Trophoblast cell (in vitro differentiated cells and primary cell): ENCODE results near the gene GNPTAB.

ENCODE experiments used
- DNase-seq, 2 donors: peaks; one replicate each; pipeline ENCODE4 v3.0.0-alpha.2; 2016
- H2AFZ ChIP-seq: 2 replicates; pipeline ENCODE4 v1.6.1; 2013; ENCODE audit warnings: low read length, moderate library complexity, mild to moderate bottlenecking; ENCODE audit not compliant: insufficient read depth, poor library complexity
- H2AK5ac ChIP-seq: 2 replicates; pipeline ENCODE4 v1.6.1; 2013; ENCODE audit warnings: mild to moderate bottlenecking, low read length
- H2BK120ac ChIP-seq: 2 replicates; pipeline ENCODE4 v1.6.1; 2013; ENCODE audit warnings: low read length, mild to moderate bottlenecking, moderate library complexity; ENCODE audit not compliant: insufficient read depth, poor library complexity
- H2BK12ac ChIP-seq: 2 replicates; pipeline ENCODE4 v1.6.1; 2013; ENCODE audit warnings: mild to moderate bottlenecking, low read length, moderate library complexity
- H2BK5ac ChIP-seq: 2 replicates; pipeline ENCODE4 v1.6.1; 2013; ENCODE audit warnings: low read length, low read depth, moderate library complexity, mild to moderate bottlenecking; ENCODE audit not compliant: poor library complexity
- H3K14ac ChIP-seq: 2 replicates; pipeline ENCODE4 v1.6.1; 2013; ENCODE audit warnings: mild to moderate bottlenecking, low read length
- H3K18ac ChIP-seq: 2 replicates; pipeline ENCODE4 v1.6.1; 2013; ENCODE audit warnings: mild to moderate bottlenecking, low read length
- H3K23ac ChIP-seq: 2 replicates; pipeline ENCODE4 v1.6.1; 2013; ENCODE audit warnings: low read length
- H3K27ac ChIP-seq: 2 replicates; pipeline ENCODE4 v1.5.1; 2013; ENCODE audit warnings: low read depth, mild to moderate bottlenecking, inconsistent platforms, low read length, moderate library complexity
- H3K27me3 ChIP-seq: 2 replicates; pipeline ENCODE4 v1.6.1; 2013; ENCODE audit warnings: inconsistent platforms, mild to moderate bottlenecking, low read length, moderate library complexity; ENCODE audit not compliant: insufficient read depth
- H3K36me3 ChIP-seq, 2 experiments: 1 replicate in 1 of 2; 2 replicates in 1 of 2; pipeline ENCODE4 v1.6.1; 2013; ENCODE audit warnings: low read length in 2 of 2, mild to moderate bottlenecking in 2 of 2, moderate library complexity in 1 of 2; ENCODE audit not compliant: insufficient read depth in 2 of 2, control insufficient read depth in 1 of 2
- H3K4ac ChIP-seq: 2 replicates; pipeline ENCODE4 v1.6.1; 2013; ENCODE audit warnings: low read depth, mild to moderate bottlenecking, low read length, moderate library complexity
- H3K4me1 ChIP-seq, 2 experiments: 1 replicate in 1 of 2; 2 replicates in 1 of 2; pipeline ENCODE4 v1.6.1; 2013; ENCODE audit warnings: low read length in 2 of 2, mild to moderate bottlenecking in 2 of 2, moderate library complexity in 1 of 2; ENCODE audit not compliant: insufficient read depth in 2 of 2, control insufficient read depth in 1 of 2
- H3K4me2 ChIP-seq: 2 replicates; pipeline ENCODE4 v1.6.1; 2013; ENCODE audit warnings: inconsistent platforms, mild to moderate bottlenecking, low read length, moderate library complexity
- H3K4me3 ChIP-seq: 2 replicates; pipeline ENCODE4 v1.5.1; 2013; ENCODE audit warnings: mild to moderate bottlenecking, low read depth, low read length, inconsistent platforms
- H3K79me1 ChIP-seq: one replicate; pipeline ENCODE4 v1.6.1; 2013; ENCODE audit warnings: low read length
- H3K79me2 ChIP-seq: 2 replicates; pipeline ENCODE4 v1.6.1; 2013; ENCODE audit warnings: low read length, mild to moderate bottlenecking; ENCODE audit not compliant: control insufficient read depth, insufficient read depth, poor library complexity
- H3K9ac ChIP-seq: 2 replicates; pipeline ENCODE4 v1.6.1; 2013; ENCODE audit warnings: mild to moderate bottlenecking, low read length
- H3K9me3 ChIP-seq: 2 replicates; pipeline ENCODE4 v1.6.1; 2013; ENCODE audit warnings: low read depth, mild to moderate bottlenecking, control low read depth, inconsistent platforms, low read length; ENCODE audit not compliant: insufficient read depth
- H4K12ac ChIP-seq: 2 replicates; pipeline ENCODE4 v1.6.1; 2013; ENCODE audit warnings: low read depth, mild to moderate bottlenecking, low read length, moderate library complexity
- H4K8ac ChIP-seq: 2 replicates; pipeline ENCODE4 v1.6.1; 2013; ENCODE audit warnings: low read depth, mild to moderate bottlenecking, low read length, moderate library complexity
- H4K91ac ChIP-seq: one replicate; pipeline ENCODE4 v1.6.1; 2013; ENCODE audit warnings: low read depth, mild to moderate bottlenecking, low read length, moderate library complexity
- WGBS: extraction: QIAGEN DNeasy Blood & Tissue Kit; methylation state at CpG from one replicate; pipeline ENCODE4 v1.1.7; 2013; ENCODE audit warnings: missing lambda C conversion rate; ENCODE audit not compliant: insufficient read length, insufficient coverage; ENCODE audit errors: extremely low coverage; 5-methylcytosine and 5-hydroxymethylcytosine counted together

GNPTAB gene

GRCh38 chr12:101747697-101748096, 83.1 kb downstream of the GNPTAB start:
- no peak overlapping the region for H3K14ac ChIP-seq
- no peak overlapping the region for H4K12ac ChIP-seq
- no peak for DNase-seq
- peaks cover 5 to 12% of the 10 kb centered on the region in 2 experiments for H3K36me3 ChIP-seq
- no peaks in the 10 kb centered on the region for H3K9me3 ChIP-seq
- H3K27ac ChIP-seq: no peak overlapping the region
- WGBS: no CpG with 5 or more reads among the region's 1 CpG
- H2AK5ac ChIP-seq: no peak overlapping the region
- no peak overlapping the region for H3K4me2 ChIP-seq
- no peak overlapping the region for H2BK120ac ChIP-seq
- H2AFZ ChIP-seq: no peak overlapping the region
- no peak overlapping the region for H3K9ac ChIP-seq
- no peak overlapping the region for H3K4ac ChIP-seq
- H3K79me1 ChIP-seq: no peaks in the 10 kb centered on the region
- H4K8ac ChIP-seq: no peak overlapping the region
- no peak overlapping the region for H3K23ac ChIP-seq
- H3K27me3 ChIP-seq: no peaks in the 10 kb centered on the region
- H4K91ac ChIP-seq: no peak overlapping the region
- H2BK12ac ChIP-seq: no peak overlapping the region
- H3K18ac ChIP-seq: no peak overlapping the region
- H2BK5ac ChIP-seq: no peak overlapping the region
- H3K79me2 ChIP-seq: no peaks in the 10 kb centered on the region
- H3K4me3 ChIP-seq: no peak overlapping the region
- H3K4me1 ChIP-seq: no peaks in the 10 kb centered on the region

DNA sequence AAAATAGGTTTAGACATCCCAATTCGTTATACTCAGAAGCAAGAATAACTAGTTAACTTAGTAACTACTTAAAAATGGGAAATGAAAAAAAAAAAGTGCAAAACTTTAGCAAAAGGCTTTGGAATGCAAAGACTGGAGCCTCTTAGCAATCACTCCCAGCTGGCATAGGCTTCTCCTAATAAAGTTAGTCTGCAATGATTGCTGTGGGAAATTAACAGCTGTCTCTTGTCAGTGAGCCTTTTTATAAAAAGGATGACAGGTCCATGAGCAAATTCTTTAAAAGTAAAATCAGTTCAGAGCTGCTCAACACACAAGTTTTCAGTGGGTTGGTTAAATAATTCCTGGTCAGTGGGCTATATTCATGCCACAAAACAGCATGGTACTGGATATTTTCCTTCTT, 84.1 kb downstream of the GNPTAB start:
- H4K91ac ChIP-seq: no peak overlapping the region
- no peaks in the 10 kb centered on the region for H3K9me3 ChIP-seq
- H3K36me3 ChIP-seq: peaks cover 4 to 11% of the 10 kb centered on the region in 2 experiments
- no peaks in the 10 kb centered on the region for H3K4me1 ChIP-seq
- H3K18ac ChIP-seq: no peak overlapping the region
- no peak overlapping the region for H3K14ac ChIP-seq
- H4K12ac ChIP-seq: no peak overlapping the region
- no peak overlapping the region for H3K23ac ChIP-seq
- no peak overlapping the region for H3K27ac ChIP-seq
- H2BK12ac ChIP-seq: no peak overlapping the region
- DNase-seq: no peak
- no peak overlapping the region for H3K9ac ChIP-seq
- no peak overlapping the region for H2BK5ac ChIP-seq
- H3K79me1 ChIP-seq: no peaks in the 10 kb centered on the region
- H3K4ac ChIP-seq: no peak overlapping the region
- H2AK5ac ChIP-seq: no peak overlapping the region
- H4K8ac ChIP-seq: no peak overlapping the region
- no peaks in the 10 kb centered on the region for H3K27me3 ChIP-seq
- H2BK120ac ChIP-seq: no peak overlapping the region
- no CpG with 5 or more reads among the region's 1 CpG for WGBS
- no peaks in the 10 kb centered on the region for H3K79me2 ChIP-seq
- no peak overlapping the region for H3K4me2 ChIP-seq
- no peak overlapping the region for H2AFZ ChIP-seq
- H3K4me3 ChIP-seq: no peak overlapping the region

- no peak overlapping the region for H3K14ac ChIP-seq
Observed at GRCh38 chr12:101746196-101746595, 84.6 kb downstream of the GNPTAB start.

GRCh38 chr12:101745481-101745880, 85.3 kb downstream of the GNPTAB start:
- H3K27me3 ChIP-seq: no peaks in the 10 kb centered on the region
- H3K79me2 ChIP-seq: no peaks in the 10 kb centered on the region
- H3K4me1 ChIP-seq: no peaks in the 10 kb centered on the region
- H2BK5ac ChIP-seq: no peak overlapping the region
- H3K9me3 ChIP-seq: no peaks in the 10 kb centered on the region
- no peak overlapping the region for H2BK12ac ChIP-seq
- no peak overlapping the region for H3K4me3 ChIP-seq
- no peaks in the 10 kb centered on the region for H3K79me1 ChIP-seq
- no peak overlapping the region for H4K12ac ChIP-seq
- no peak overlapping the region for H2AK5ac ChIP-seq
- H3K4ac ChIP-seq: no peak overlapping the region
- no peak for DNase-seq
- no peak overlapping the region for H2AFZ ChIP-seq
- H3K9ac ChIP-seq: no peak overlapping the region
- H4K91ac ChIP-seq: no peak overlapping the region
- H4K8ac ChIP-seq: no peak overlapping the region
- peaks cover 3 to 10% of the 10 kb centered on the region in 2 experiments for H3K36me3 ChIP-seq
- no CpG with 5 or more reads among the region's 3 CpGs for WGBS
- no peak overlapping the region for H3K23ac ChIP-seq
- no peak overlapping the region for H3K4me2 ChIP-seq
- H3K27ac ChIP-seq: no peak overlapping the region
- H3K18ac ChIP-seq: no peak overlapping the region
- no peak overlapping the region for H3K14ac ChIP-seq
- no peak overlapping the region for H2BK120ac ChIP-seq

More at GRCh38 chr12:101746196-101746595, 84.6 kb downstream of the GNPTAB start:
- DNase-seq: no peak
- H4K8ac ChIP-seq: no peak overlapping the region
- no peaks in the 10 kb centered on the region for H3K79me2 ChIP-seq
- no peaks in the 10 kb centered on the region for H3K79me1 ChIP-seq
- no CpG with 5 or more reads among the region's 1 CpG for WGBS
- no peak overlapping the region for H2AFZ ChIP-seq
- H3K9me3 ChIP-seq: no peaks in the 10 kb centered on the region
- no peak overlapping the region for H3K4me2 ChIP-seq
- no peak overlapping the region for H3K18ac ChIP-seq
- H3K27ac ChIP-seq: no peak overlapping the region
- H2BK12ac ChIP-seq: no peak overlapping the region
- H3K4me1 ChIP-seq: no peaks in the 10 kb centered on the region
- no peak overlapping the region for H2BK120ac ChIP-seq
- H4K91ac ChIP-seq: no peak overlapping the region
- no peaks in the 10 kb centered on the region for H3K27me3 ChIP-seq
- no peak overlapping the region for H3K9ac ChIP-seq
- no peak overlapping the region for H4K12ac ChIP-seq
- H3K36me3 ChIP-seq: peaks cover 3 to 10% of the 10 kb centered on the region in 2 experiments
- H2BK5ac ChIP-seq: no peak overlapping the region
- H2AK5ac ChIP-seq: no peak overlapping the region
- no peak overlapping the region for H3K4ac ChIP-seq
- H3K23ac ChIP-seq: no peak overlapping the region
- no peak overlapping the region for H3K4me3 ChIP-seq
